ENCODE measurements around the gene PRR7.

GRCh38 chr5:177428574-177429217, 17.9 kb upstream of the PRR7 start:
- TF ChIP-seq CTCF (IDR thresholded peaks at IDR 0.05; ENCODE audit: poor library complexity, severe bottlenecking), result no peak
- no peak for TF ChIP-seq EZH2 (IDR thresholded peaks at IDR 0.05; ENCODE audit: borderline replicate concordance, insufficient read depth, low read length, poor library complexity, severe bottlenecking)
